ENCODE results near the gene COPG1. TPM values are rescaled to one million over a fixed set of nuclear protein-coding genes. Genes with fewer than 3 reads are reported as not detected.

Gene COPG1
- total RNA-seq, 4 donors from 2014 or later: 55.6 to 89.1 (median 70.4) TPM

DNA sequence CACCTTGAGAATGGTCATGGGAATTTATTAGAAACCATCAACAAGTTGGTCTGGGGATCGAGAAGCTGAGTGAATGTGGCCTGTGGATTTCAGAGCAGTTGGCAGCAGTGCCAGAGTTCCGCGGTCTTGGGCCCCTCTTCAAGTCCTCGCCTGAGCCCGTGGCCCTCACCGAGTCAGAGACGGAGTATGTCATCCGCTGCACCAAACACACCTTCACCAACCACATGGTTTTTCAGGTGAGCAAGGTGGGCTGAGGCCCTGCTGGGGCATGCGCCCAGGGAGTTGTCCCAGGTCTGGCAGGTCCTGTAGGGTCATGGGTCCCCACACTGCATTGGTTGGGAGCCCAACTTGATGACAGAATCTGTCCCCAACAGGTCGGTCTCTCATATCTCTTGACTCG, 22.3 kb downstream of the COPG1 start:
- 90% methylated on average over 11 of the region's 11 CpGs for WGBS
- Histone ChIP-seq H3K4me1 (no peaks in the 10 kb centered on the region), H3K9me3 (no peaks in the 10 kb centered on the region), H3K27me3 (no peaks in the 10 kb centered on the region), H3K27ac (replicated peaks in 1 of 4) (no peak overlapping the region), H3K36me3 (peaks cover 92 to 100% (median 99%) of the 10 kb centered on the region in 4 donors), H3K4me3 (no peak overlapping the region)
- intact Hi-C loops (cut with DNase I): no loop called here
- DNase-seq (ENCODE audit: extremely low spot score): no peak
- no peak for TF ChIP-seq POLR2A (IDR thresholded peaks at IDR 0.05; ENCODE audit: low read depth)
- TF ChIP-seq, protein P1, sequence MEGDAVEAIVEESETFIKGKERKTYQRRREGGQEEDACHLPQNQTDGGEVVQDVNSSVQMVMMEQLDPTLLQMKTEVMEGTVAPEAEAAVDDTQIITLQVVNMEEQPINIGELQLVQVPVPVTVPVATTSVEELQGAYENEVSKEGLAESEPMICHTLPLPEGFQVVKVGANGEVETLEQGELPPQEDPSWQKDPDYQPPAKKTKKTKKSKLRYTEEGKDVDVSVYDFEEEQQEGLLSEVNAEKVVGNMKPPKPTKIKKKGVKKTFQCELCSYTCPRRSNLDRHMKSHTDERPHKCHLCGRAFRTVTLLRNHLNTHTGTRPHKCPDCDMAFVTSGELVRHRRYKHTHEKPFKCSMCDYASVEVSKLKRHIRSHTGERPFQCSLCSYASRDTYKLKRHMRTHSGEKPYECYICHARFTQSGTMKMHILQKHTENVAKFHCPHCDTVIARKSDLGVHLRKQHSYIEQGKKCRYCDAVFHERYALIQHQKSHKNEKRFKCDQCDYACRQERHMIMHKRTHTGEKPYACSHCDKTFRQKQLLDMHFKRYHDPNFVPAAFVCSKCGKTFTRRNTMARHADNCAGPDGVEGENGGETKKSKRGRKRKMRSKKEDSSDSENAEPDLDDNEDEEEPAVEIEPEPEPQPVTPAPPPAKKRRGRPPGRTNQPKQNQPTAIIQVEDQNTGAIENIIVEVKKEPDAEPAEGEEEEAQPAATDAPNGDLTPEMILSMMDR (IDR thresholded peaks at IDR 0.05): no peak
- TF ChIP-seq POLR2AphosphoS5 (IDR thresholded peaks at IDR 0.05): no peak
- TF ChIP-seq EP300 (IDR thresholded peaks at IDR 0.05): no peak

DNA sequence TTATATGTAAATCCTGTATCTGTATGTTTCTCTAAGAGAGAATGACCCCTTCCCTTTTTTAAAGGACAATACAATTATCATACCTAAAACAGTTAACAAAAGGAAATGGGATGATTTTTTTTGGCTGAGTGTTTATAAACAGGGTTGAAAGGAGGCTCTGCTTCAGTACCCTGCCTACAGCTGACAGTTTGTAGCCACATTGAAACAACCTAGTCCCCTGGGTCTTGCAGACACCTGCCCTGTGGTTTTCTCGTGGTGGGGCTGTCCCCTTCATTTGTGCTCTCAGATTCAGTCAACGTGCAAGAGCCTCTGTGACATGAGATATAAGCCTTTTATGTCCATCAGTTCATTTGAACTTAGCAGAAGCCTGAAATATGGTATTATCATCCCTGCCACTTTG, 27.0 kb downstream of the COPG1 start:
- no peak for DNase-seq (ENCODE audit: extremely low spot score)
- TF ChIP-seq POLR2AphosphoS5 (IDR thresholded peaks at IDR 0.05) (no peak), POLR2A (IDR thresholded peaks at IDR 0.05; ENCODE audit: low read depth) (no peak), EP300 (IDR thresholded peaks at IDR 0.05) (no peak)
- TF ChIP-seq, protein P1 (IDR thresholded peaks at IDR 0.05): no peak
- Histone ChIP-seq H3K36me3 (peaks cover 47 to 66% (median 64%) of the 10 kb centered on the region in 4 donors), H3K27me3 (no peaks in the 10 kb centered on the region), H3K4me1 (peaks cover 15 to 30% (median 27%) of the 10 kb centered on the region in 4 donors), H3K4me3 (no peak overlapping the region), H3K27ac (replicated peaks in 1 of 4) (no peak overlapping the region), H3K9me3 (no peaks in the 10 kb centered on the region)
- WGBS: 79% methylated on average over 2 of the region's 2 CpGs
- intact Hi-C loops (cut with DNase I): no loop called here

DNA sequence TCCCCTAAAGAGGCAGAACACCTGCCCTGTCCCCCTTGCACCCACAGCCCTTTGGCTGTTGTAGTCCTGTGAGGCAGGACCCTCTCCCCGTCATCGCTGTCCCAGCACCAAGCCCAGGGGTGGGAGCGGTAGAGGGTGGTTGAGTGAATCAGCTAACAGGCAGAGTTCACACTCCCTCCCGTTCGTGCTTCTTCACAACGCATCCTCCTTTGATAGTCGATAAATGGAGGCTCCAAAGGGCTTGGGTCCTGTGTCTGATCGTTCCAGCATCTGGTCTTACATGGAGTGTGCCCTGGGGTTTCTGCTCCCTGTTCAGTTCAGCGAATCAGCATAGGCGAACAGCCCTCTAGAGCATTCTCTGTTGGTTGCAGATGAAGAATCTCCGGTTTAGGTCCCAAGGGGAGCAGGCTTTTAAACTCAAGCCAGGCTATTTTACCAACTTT, 28.4 kb downstream of the COPG1 start:
- Histone ChIP-seq H3K9me3 (no peaks in the 10 kb centered on the region), H3K27me3 (no peaks in the 10 kb centered on the region), H3K4me1 (peaks cover 15 to 42% (median 34%) of the 10 kb centered on the region in 4 donors), H3K4me3 (peak overlapping the region; percentile 74 to 99 (median 83)), H3K36me3 (peaks cover 32 to 51% (median 50%) of the 10 kb centered on the region in 4 donors), H3K27ac (replicated peaks in 1 of 4) (peak overlapping the region; percentile 93 to 97 (median 95))
- 77% methylated on average over 11 of the region's 11 CpGs for whole genome bisulfite sequencing
- intact Hi-C loops (cut with DNase I): loop anchor here (2.0 kb wide), 1 partner anchor 37 kb away; no protein-coding TSS in a partner anchor
- TF ChIP-seq POLR2AphosphoS5 (IDR thresholded peaks at IDR 0.05) (no peak), EP300 (IDR thresholded peaks at IDR 0.05) (no peak), POLR2A (IDR thresholded peaks at IDR 0.05; ENCODE audit: low read depth) (no peak)
- TF ChIP-seq, protein P1 (IDR thresholded peaks at IDR 0.05): no peak
- DNase-seq (ENCODE audit: extremely low spot score): no peak

DNA sequence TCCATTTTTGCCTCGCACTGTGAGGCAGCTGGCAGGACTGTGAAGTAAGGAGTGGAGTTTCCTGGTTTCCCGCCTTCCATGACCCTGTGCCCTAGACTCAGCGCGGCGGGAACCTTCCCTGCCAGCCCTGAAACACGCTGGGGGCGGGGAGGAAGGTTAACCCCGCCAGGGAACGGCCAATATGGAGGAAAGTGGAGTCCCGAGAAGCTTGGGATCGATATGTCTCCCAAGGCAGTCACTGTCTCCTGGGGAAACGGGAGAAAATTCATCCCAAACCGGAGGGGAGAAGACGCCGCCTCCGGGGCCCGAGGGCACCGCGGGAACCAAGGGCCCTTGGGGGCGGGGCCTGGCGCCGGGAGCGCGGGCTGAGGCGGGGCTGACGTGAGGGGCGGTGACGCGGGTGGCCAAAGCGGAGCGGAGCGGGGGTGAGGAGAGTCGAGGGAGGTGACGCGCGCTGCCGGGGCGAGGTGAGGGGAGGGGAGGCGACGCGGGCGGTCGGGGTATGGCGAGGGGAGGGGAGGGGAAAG, 29.1 kb downstream of the COPG1 start, which contains the start of gene HMCES:
HMCES (plus strand) TSS at position 432 of the 527 bp plus-strand sequence. CDS start 863 bp downstream, outside the sequence.
- WGBS: under 1% methylated on average over 30 of the region's 44 CpGs
- no peaks in the 10 kb centered on the region for H3K27me3 ChIP-seq
- TF ChIP-seq EP300 (IDR thresholded peaks at IDR 0.05): no peak
- TF ChIP-seq, protein P1 (IDR thresholded peaks at IDR 0.05): peak in 1 of 3 experiments; percentile 9
- TF ChIP-seq POLR2A (IDR thresholded peaks at IDR 0.05; ENCODE audit: low read depth): peak; percentile 40
- peak; percentile 93 to 94 for TF ChIP-seq POLR2AphosphoS5 (IDR thresholded peaks at IDR 0.05)
- peak within 1 kb of the TSS; percentile 93 to 97 (median 95) for H3K27ac ChIP-seq (replicated peaks in 1 of 4)
- H3K36me3 ChIP-seq: peaks cover 26 to 45% (median 44%) of the 10 kb centered on the region in 4 donors
- peaks cover 15 to 42% (median 34%) of the 10 kb centered on the region in 4 donors for H3K4me1 ChIP-seq
- intact Hi-C loops (cut with DNase I): loop anchor here (2.0 kb wide), 1 partner anchor 36 kb away; no protein-coding TSS in a partner anchor
- no peaks in the 10 kb centered on the region for H3K9me3 ChIP-seq
- peak within 1 kb of the TSS; percentile 74 to 99 (median 83) for H3K4me3 ChIP-seq
- peak; percentile 98 for DNase-seq (ENCODE audit: extremely low spot score)
